SIG-M5 treated with dmso at 0.1 percent for 504 hours (cell line): ENCODE results near the gene TMEM132D.
"Not testable (repeated sequence)": the region's sequence is repeated elsewhere in the genome, so short reads cannot be mapped to it uniquely, and the experiment has no call there.

Experiments
- DNase-seq: peaks from one replicate; lab custom pipeline; 2025; ENCODE audit not compliant: unreplicated experiment; lab: John Stamatoyannopoulos, UW

TMEM132D gene

GRCh38 chr12:129202109-129202814 lies 701.6 kb downstream of the TMEM132D start:
- no peak for DNase-seq

DNA sequence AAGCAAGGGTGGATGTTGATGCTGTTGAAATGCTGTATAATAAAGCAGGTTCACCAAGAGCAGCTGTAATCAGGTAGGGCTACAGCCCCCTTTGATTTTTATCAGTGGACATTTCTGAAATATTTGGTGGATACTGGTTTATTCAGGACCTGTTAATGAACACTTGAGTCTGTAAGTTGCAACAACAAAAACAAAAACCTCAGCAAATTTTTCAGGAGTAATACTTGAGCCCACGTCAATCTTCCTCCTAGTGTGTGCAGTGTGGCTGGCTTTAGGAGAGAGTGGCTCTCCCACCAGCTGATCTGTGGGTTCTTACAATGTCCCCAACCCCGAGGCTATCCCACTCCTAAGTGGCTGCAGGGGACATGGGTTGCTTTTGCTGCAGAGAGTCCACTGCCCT lies 702.8 kb downstream of the TMEM132D start:
- no peak for DNase-seq

DNA sequence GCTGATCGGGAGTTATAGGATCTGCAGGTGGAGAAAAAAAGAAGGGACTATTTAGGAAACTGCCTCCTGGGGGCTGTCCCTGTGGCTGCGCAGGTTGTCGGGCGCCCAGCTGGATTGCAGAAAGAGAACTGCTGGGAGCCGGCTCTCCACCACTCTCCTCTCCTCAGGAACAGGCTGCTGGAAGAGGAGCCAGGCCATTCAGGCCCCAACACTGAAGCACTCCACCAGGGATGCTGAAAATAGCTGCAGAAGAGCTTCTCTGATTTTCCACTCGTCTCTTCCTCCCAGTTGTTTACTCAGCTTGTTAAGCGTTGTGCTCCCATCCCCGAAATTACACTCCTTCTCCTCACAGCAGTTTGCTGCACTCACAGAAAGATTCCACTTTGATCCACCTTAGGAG lies 703.2 kb downstream of the TMEM132D start:
- no peak for DNase-seq

GRCh38 chr12:129196927-129197326 lies 706.9 kb downstream of the TMEM132D start:
- no peak for DNase-seq

DNA sequence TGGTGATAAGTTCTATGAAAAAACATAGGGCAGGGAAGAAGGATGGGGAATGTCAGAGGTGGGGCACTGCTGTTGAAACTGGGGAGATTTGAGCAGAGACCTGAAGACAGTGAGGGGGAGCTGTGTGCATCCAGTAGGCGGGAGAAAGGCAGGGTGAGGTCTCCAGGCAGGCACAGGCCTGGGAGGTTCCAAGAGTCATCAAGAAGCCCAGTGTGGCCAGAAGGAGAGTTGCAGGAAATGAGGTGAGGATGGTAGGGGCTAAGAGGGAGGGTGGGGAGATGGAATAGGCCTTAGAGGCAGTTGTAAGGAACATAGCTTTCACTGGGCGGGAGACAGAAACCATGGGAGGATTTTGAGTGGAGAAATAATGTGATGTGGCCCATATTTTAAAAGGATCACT lies 708.7 kb downstream of the TMEM132D start:
- DNase-seq, result no peak

- no peak for DNase-seq
These were observed 710.5 kb downstream of the TMEM132D start for GRCh38 chr12:129193263-129193871.

DNA sequence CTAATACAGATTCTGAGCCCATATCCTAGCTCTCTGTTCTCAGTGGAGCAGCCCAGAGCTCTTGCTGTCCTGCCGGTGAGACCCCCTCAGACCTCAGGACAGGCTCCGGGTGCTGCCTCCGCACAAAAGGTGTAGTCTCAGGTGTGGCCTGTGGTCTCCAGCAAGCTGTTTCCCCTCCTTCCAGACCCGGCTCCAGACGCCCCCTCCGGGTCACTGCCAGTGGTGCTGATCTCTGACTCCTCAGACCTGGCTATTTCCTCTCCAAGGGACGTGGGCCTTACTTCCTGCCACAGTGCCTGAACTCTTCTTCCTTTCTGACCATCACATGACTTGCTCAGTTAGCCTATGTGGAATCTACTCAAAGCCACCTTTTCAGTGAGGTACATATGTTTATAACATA lies 713.0 kb downstream of the TMEM132D start:
- no peak for DNase-seq

DNA sequence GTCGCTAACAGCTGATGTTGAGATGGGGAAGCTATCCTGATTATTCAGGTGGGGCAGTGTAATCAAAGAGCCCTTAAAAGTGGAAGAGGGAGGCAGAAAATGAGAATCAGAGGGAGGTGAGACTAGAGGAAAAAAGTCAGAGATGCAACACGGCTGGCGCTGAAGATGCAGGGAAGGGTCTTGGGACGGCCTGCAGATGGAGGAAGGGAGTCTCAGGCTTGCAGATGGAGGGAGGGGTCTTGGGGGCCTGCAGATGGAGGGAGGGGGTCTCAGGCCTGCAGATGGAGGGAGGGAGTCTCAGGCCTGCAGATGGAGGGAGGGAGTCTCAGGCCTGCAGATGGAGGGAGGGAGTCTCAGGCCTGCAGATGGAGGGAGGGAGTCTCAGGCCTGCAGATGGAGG lies 713.9 kb downstream of the TMEM132D start:
- not testable (repeated sequence) for DNase-seq

- DNase-seq, result no peak
These were observed 716.9 kb downstream of the TMEM132D start for GRCh38 chr12:129186952-129187351.

- no peak for DNase-seq
These were observed 718.0 kb downstream of the TMEM132D start for GRCh38 chr12:129185855-129186254.

DNA sequence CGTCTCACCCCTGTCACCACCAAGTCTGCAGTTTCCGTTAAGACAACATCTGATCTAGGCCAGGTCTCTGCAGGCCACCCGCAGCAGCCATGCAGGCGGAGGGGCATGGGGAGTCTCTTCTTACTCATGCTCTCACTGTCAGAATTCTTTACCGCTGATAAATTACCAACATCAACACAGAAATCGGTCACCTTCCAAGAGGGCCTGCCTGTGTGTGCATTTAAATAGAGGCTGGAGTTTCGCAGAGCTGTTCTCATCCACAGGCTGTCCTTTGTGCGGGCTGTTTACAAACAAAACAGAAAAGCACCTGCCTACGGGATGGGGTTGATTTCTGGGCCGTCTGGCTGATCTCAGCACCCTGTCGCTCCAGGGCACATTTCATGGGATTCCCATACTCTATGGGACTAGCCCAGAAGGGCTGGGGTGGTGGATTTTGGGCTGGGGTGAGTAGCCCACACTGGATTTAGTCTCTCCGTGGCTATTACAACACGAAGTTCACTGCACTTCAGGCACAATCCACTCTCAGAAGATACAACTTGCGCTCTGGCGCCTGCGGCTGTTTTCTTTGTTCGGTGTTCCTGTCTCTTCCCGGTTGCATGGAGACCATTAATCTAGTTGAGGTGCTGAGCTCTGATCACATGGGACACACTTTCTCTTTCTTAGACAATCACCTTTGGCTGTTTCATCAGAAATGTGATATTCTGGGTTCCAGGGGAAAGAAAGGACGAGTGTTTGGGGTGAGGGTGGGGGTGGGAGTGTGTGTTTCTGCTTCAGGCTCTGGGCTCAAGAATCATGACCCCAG lies 719.5 kb downstream of the TMEM132D start:
- no peak for DNase-seq

GRCh38 chr12:129179941-129180553 lies 723.8 kb downstream of the TMEM132D start:
- no peak for DNase-seq

- no peak for DNase-seq
These were observed 733.9 kb downstream of the TMEM132D start for GRCh38 chr12:129169928-129170327.

DNA sequence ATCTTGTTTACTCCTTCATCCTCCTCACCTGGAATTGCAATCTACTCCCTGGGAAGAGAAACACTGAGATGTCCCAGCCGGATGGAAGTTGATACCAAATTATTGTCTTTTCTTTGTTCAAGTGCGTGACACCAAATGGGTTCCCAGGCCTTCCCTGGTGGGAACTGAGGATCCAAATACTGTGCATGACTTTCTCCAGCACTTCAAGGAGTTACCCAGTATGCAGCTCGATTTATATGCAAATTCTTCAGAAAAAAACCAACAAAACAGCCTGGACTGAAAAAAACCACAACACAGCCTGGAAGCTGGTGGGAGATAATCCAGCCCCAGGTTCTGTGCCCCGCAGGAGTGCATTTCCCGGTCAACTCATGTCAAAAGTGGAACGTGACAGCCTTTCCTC lies 740.0 kb downstream of the TMEM132D start:
- DNase-seq, result no peak

DNA sequence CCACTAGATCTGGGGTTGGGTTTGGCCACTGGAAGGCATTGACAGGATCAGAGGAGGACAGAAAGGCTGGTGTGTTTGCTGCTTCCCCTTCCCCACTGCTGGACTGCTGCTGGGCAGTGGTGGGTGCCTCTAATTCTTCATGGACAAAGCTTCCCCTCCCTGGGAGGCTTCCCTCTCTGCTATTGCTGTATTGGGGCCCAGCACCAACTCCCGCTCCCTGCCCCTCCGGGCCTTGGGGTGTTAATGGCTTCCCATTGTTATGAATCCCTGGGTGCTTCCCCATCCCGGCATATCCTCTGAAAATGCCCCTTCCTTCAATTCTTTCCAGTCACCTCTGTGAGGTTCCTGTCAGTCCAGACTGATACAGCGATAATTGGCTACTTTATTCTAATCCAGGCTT lies 740.4 kb downstream of the TMEM132D start:
- DNase-seq, result no peak

DNA sequence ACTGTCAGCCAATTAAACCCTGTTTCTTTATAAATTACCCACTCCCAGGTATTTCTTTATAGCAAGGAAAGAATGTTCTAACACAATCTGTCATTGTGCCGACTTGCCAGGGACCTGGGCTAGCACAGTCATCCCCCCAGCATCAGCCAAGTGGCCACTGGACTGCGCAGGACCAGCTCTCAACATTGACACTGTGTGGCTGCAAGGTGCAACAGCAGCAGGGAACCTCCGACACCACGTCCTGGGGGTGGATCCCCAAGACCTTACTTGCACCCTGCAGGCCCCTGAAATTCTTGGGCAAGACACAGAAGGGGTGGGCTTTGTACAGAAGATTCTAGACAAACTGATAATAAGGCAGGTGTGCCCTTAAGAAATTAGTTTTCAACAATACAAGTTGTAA lies 741.0 kb downstream of the TMEM132D start:
- no peak for DNase-seq

DNA sequence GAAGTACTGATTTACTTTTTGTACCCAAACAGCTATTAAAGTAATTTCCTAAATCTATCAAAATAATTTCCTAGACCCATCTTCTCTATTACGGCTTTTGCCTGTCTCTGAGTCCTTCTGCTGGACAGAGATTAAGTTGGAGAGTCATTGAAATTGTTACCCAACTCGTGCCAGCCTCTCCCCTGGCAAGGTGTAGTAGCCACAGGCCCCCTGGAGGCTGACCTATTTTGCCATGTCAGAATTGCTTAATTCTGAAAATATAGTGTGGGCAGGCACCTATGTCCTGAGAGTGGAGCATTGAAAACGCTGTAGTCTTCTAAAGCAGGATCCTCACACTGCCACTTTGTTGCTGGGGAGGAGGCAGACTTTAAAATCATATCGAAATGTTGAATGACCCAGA lies 742.3 kb downstream of the TMEM132D start:
- DNase-seq, result no peak

DNA sequence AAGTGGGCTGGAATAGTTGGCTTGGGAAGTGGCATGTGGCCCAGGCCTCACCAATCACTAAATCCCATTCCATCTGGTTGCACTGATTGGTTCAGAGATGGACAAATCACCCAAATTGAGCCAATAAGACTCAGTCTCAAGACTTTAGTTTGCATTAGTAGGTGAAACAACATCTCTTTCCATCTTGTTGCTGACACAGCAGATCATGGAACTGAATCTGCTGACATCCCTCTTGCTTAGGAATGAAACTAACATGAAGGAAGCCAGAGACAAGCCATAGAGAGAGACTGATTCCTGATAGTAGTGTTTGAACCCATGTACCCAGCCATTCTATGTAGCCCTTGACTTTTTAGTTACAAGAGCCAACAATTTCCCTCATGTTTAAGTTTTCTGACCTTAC lies 743.5 kb downstream of the TMEM132D start:
- DNase-seq, result no peak

DNA sequence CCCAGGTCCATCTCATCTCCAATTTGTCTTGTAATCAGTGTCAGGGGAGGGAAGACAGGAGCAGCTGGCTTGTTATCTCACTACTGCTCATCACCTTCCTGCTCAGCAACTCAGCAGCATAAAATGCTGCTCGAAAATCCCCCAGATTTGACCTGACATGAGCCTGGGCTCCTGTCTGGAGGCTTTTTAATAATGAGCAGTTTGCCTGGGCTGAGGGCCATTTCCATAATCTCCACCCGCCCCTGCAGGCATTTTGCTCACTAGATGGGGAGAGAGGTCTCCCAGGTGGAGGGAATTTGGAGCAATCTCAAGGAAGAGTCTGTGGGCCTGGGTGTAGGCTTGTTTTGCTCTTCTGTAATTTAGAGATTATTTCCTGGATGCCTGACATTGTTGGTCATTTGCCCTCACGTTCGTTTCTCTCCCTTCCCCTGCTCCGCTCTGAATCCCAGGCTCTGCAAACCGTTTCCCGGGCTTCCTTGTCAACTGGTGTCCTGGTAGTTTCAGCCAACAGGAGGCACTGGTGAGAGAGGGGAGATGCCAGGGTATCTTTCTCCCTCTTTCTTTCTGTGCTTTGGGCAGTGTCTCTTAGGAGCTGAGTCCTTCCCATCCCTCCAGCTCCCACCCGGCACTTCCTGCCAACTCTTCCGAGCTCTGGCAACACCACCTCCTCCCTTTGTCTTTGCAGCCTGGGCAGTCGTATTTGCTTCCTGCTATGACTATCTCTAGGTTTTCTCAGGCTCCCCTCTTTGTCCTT lies 751.3 kb downstream of the TMEM132D start:
- no peak for DNase-seq

- no peak for DNase-seq
These were observed 753.1 kb downstream of the TMEM132D start for GRCh38 chr12:129150721-129151120.

DNA sequence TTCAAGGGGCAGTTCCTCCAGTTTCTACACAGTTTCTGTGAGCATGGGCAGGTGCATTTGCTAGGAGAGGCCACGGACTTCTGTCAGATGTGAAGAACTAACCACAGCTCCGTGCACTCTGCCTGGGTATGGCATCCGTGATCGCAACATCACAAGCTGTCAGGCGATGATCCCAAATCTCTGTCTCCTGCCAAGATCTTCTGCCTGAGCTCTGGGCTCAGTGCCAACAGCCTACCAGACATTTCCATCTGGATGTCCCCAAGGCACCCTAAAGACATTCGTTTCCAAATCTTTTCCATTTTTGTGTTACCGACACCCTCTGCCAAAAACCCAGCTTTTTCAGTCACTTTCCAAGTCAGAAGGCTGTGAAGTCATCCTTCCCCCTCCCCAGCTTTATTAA lies 758.4 kb downstream of the TMEM132D start:
- no peak for DNase-seq
